ENCODE data around the gene ZDHHC17. TPM values are rescaled to one million over a fixed set of nuclear protein-coding genes. Genes with fewer than 3 reads are reported as not detected.

The ZDHHC17 gene
- total RNA-seq, 1 donor from 2014 or later, result 69.2 TPM

GRCh38 chr12:76782526-76782925, 18.6 kb downstream of the ZDHHC17 start:
- Mint-ChIP-seq H3K4me1 (ENCODE audit: low read depth) (peaks cover 7% of the 10 kb centered on the region), H3K36me3 (ENCODE audit: insufficient read depth) (peaks cover 13% of the 10 kb centered on the region), H3K27ac (peak overlapping the region; percentile 87), H3K27me3 (no peaks in the 10 kb centered on the region), H3K9me3 (ENCODE audit: low read depth) (peaks cover 18% of the 10 kb centered on the region), H3K4me3 (ENCODE audit: low read depth) (no peak overlapping the region)
- no peak for TF ChIP-seq CTCF (IDR thresholded peaks at IDR 0.05; ENCODE audit: unreplicated experiment)
- DNase-seq (ENCODE audit: low spot score, unreplicated experiment), result no peak

- DNase-seq (ENCODE audit: low spot score, unreplicated experiment), result no peak
- Mint-ChIP-seq H3K4me1 (ENCODE audit: low read depth) (peaks cover 2% of the 10 kb centered on the region), H3K9me3 (ENCODE audit: low read depth) (peaks cover 13% of the 10 kb centered on the region), H3K36me3 (ENCODE audit: insufficient read depth) (peaks cover 14% of the 10 kb centered on the region), H3K27me3 (no peaks in the 10 kb centered on the region), H3K4me3 (ENCODE audit: low read depth) (no peak overlapping the region), H3K27ac (no peak overlapping the region)
- TF ChIP-seq CTCF (IDR thresholded peaks at IDR 0.05; ENCODE audit: unreplicated experiment), result no peak
Observed at GRCh38 chr12:76784600-76785051, 20.7 kb downstream of the ZDHHC17 start.

GRCh38 chr12:76785407-76785806, 21.5 kb downstream of the ZDHHC17 start:
- H3K36me3 Mint-ChIP-seq (ENCODE audit: insufficient read depth), result peaks cover 11% of the 10 kb centered on the region
- peaks cover 9% of the 10 kb centered on the region for H3K9me3 Mint-ChIP-seq (ENCODE audit: low read depth)
- no peak overlapping the region for H3K4me3 Mint-ChIP-seq (ENCODE audit: low read depth)
- no peak overlapping the region for H3K27ac Mint-ChIP-seq
- H3K27me3 Mint-ChIP-seq, result no peaks in the 10 kb centered on the region
- TF ChIP-seq CTCF (IDR thresholded peaks at IDR 0.05; ENCODE audit: unreplicated experiment), result no peak
- H3K4me1 Mint-ChIP-seq (ENCODE audit: low read depth), result peaks cover 3% of the 10 kb centered on the region
- no peak for DNase-seq (ENCODE audit: low spot score, unreplicated experiment)

- TF ChIP-seq CTCF (IDR thresholded peaks at IDR 0.05; ENCODE audit: unreplicated experiment), result no peak
- H3K27me3 Mint-ChIP-seq, result no peaks in the 10 kb centered on the region
- H3K36me3 Mint-ChIP-seq (ENCODE audit: insufficient read depth), result peaks cover 9% of the 10 kb centered on the region
- H3K4me1 Mint-ChIP-seq (ENCODE audit: low read depth), result peaks cover 10% of the 10 kb centered on the region
- H3K4me3 Mint-ChIP-seq (ENCODE audit: low read depth), result no peak overlapping the region
- H3K9me3 Mint-ChIP-seq (ENCODE audit: low read depth), result peaks cover 9% of the 10 kb centered on the region
- no peak overlapping the region for H3K27ac Mint-ChIP-seq
- DNase-seq (ENCODE audit: low spot score, unreplicated experiment), result no peak
Observed at GRCh38 chr12:76786986-76787385, 23.1 kb downstream of the ZDHHC17 start.

- Mint-ChIP-seq H3K27me3 (no peaks in the 10 kb centered on the region), H3K9me3 (ENCODE audit: low read depth) (peaks cover 9% of the 10 kb centered on the region), H3K4me3 (ENCODE audit: low read depth) (no peak overlapping the region), H3K27ac (no peak overlapping the region), H3K36me3 (ENCODE audit: insufficient read depth) (peaks cover 9% of the 10 kb centered on the region), H3K4me1 (ENCODE audit: low read depth) (peaks cover 8% of the 10 kb centered on the region)
- DNase-seq (ENCODE audit: low spot score, unreplicated experiment), result no peak
- TF ChIP-seq CTCF (IDR thresholded peaks at IDR 0.05; ENCODE audit: unreplicated experiment), result no peak
Observed at GRCh38 chr12:76787689-76788088, 23.8 kb downstream of the ZDHHC17 start.

Data from progenitor cell of endocrine pancreas (in vitro differentiated cells).